Measurements from ENCODE around the gene SOD1. TPM values are rescaled to one million over a fixed set of nuclear protein-coding genes. Genes with fewer than 3 reads are reported as not detected.

SOD1 gene
- total RNA-seq, 1 experiment from 2014 or later = 380 TPM

- no peak for TF ChIP-seq CTCF (conservative IDR thresholded peaks at IDR 0.05; ENCODE audit: low read depth, low read length)
- TF ChIP-seq EZH2 (IDR thresholded peaks at IDR 0.05; ENCODE audit: borderline replicate concordance, low read depth, low read length, poor library complexity, severe bottlenecking) = no peak
- intact Hi-C loops (cut with micrococcal nuclease; ENCODE audit: unreplicated experiment) = no loop called here
- DNase-seq (ENCODE audit: low spot score) = no peak
- peaks cover 36% of the 10 kb centered on the region for H3K4me1 ChIP-seq (ENCODE audit: insufficient read depth, low read length, poor library complexity, severe bottlenecking)
- H3K4me3 ChIP-seq (ENCODE audit: low read depth, low read length, poor library complexity, severe bottlenecking) = no peak overlapping the region
- BruUV-seq (replicated peaks) = no TSS peak
- ChIA-PET POLR2A (ENCODE audit: low non-redundant PET) (no interaction called here), CTCF (no interaction called here)
- no peaks in the 10 kb centered on the region for H3K36me3 ChIP-seq (ENCODE audit: insufficient read depth, low read length, poor library complexity, severe bottlenecking)
- H3K27ac ChIP-seq (ENCODE audit: low read depth, low read length, poor library complexity, severe bottlenecking) = no peak overlapping the region
- no peaks in the 10 kb centered on the region for H3K27me3 ChIP-seq (replicated peaks; ENCODE audit: insufficient read depth, low read depth, low read length, poor library complexity)
- H3K9me3 ChIP-seq (ENCODE audit: low read depth, low read length, poor library complexity, severe bottlenecking) = no peaks in the 10 kb centered on the region
These were observed 51.8 kb downstream of the SOD1 start for GRCh38 chr21:31711326-31711725.

GRCh38 chr21:31711745-31712285 is 52.3 kb downstream of the SOD1 start:
- Histone ChIP-seq H3K36me3 (ENCODE audit: insufficient read depth, low read length, poor library complexity, severe bottlenecking) (no peaks in the 10 kb centered on the region), H3K4me3 (ENCODE audit: low read depth, low read length, poor library complexity, severe bottlenecking) (no peak overlapping the region), H3K27ac (ENCODE audit: low read depth, low read length, poor library complexity, severe bottlenecking) (no peak overlapping the region), H3K27me3 (replicated peaks; ENCODE audit: insufficient read depth, low read depth, low read length, poor library complexity) (no peaks in the 10 kb centered on the region), H3K9me3 (ENCODE audit: low read depth, low read length, poor library complexity, severe bottlenecking) (no peaks in the 10 kb centered on the region), H3K4me1 (ENCODE audit: insufficient read depth, low read length, poor library complexity, severe bottlenecking) (peaks cover 40% of the 10 kb centered on the region)
- no peak for TF ChIP-seq CTCF (conservative IDR thresholded peaks at IDR 0.05; ENCODE audit: low read depth, low read length)
- no peak for TF ChIP-seq EZH2 (IDR thresholded peaks at IDR 0.05; ENCODE audit: borderline replicate concordance, low read depth, low read length, poor library complexity, severe bottlenecking)
- no peak for DNase-seq (ENCODE audit: low spot score)
- ChIA-PET CTCF (no interaction called here), POLR2A (ENCODE audit: low non-redundant PET) (no interaction called here)
- intact Hi-C loops (cut with micrococcal nuclease; ENCODE audit: unreplicated experiment) = no loop called here
- no TSS peak for BruUV-seq (replicated peaks)

GRCh38 chr21:31713115-31713514 is 53.6 kb downstream of the SOD1 start:
- TF ChIP-seq EZH2 (IDR thresholded peaks at IDR 0.05; ENCODE audit: borderline replicate concordance, low read depth, low read length, poor library complexity, severe bottlenecking) (no peak), CTCF (conservative IDR thresholded peaks at IDR 0.05; ENCODE audit: low read depth, low read length) (no peak)
- no TSS peak for BruUV-seq (replicated peaks)
- H3K27me3 ChIP-seq (replicated peaks; ENCODE audit: insufficient read depth, low read depth, low read length, poor library complexity) = no peaks in the 10 kb centered on the region
- intact Hi-C loops (cut with micrococcal nuclease; ENCODE audit: unreplicated experiment) = no loop called here
- peaks cover 40% of the 10 kb centered on the region for H3K4me1 ChIP-seq (ENCODE audit: insufficient read depth, low read length, poor library complexity, severe bottlenecking)
- ChIA-PET CTCF (no interaction called here), POLR2A (ENCODE audit: low non-redundant PET) (no interaction called here)
- no peaks in the 10 kb centered on the region for H3K36me3 ChIP-seq (ENCODE audit: insufficient read depth, low read length, poor library complexity, severe bottlenecking)
- H3K27ac ChIP-seq (ENCODE audit: low read depth, low read length, poor library complexity, severe bottlenecking) = no peak overlapping the region
- no peak overlapping the region for H3K4me3 ChIP-seq (ENCODE audit: low read depth, low read length, poor library complexity, severe bottlenecking)
- no peak for DNase-seq (ENCODE audit: low spot score)
- H3K9me3 ChIP-seq (ENCODE audit: low read depth, low read length, poor library complexity, severe bottlenecking) = no peaks in the 10 kb centered on the region

Measured in A673 (cell line).